ENCODE results near the gene ZSWIM2.
"Not testable (repeated sequence)": the region's sequence is repeated elsewhere in the genome, so short reads cannot be mapped to it uniquely, and the experiment has no call there.

ZSWIM2 gene

DNA sequence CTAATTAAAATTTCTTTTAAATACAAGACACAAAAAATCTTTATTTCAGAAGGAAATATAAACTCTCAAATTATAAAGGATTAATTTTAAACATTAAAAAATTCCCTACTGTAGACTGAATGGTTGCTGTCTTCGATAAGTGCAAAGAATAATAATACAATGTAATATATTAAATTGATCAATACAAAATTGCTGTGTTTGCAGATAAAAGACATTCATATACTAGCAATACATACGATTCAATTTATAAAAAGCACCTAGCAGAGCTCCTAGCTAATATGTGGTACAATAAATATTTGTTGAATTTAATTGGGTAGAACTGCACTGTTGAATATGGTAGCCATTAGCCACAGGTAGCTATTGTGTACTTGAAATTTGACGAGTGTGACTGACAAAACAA lies 6.6 kb downstream of the ZSWIM2 start:
- in situ Hi-C loops (cut with MboI; ENCODE audit: low sequenced_read_pairs) = no loop called here

DNA sequence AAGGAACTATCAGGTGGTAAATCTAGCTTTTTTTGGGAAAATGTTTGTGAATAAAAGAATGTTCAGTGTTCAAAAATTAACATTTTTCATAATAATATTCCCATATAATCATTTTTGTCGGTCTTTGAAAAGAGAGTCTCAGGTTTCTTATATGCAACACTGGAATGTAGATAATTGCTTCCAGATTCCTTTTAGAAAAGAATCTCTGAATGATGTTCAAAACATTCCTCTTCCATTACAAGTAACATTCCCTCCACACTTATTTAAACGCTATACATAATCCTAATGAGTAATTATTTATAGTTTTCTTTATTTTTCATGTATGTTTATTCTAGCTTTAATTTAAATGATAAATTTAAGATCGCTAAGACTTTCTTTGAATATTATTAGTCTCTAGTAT lies 7.0 kb downstream of the ZSWIM2 start:
- in situ Hi-C loops (cut with MboI; ENCODE audit: low sequenced_read_pairs) = no loop called here

DNA sequence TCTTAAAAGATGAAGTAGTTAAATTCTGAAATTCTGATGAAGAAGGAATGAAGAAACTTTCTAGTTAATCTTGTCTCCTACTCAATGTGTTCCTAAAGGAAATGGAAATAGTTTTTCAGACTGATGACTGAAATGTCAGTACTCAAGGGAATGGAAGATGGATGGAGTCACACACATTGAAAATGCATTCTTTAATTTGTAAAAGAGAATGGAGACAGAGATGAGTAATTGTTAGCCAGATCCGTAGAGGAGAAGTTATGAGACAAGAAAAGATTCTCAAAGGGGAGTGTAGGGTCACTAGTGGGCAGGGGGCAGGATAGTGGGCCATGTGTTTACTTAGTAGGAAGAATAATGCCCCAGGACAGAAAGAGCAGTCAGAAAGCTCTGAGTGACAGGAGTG lies 13.3 kb downstream of the ZSWIM2 start:
- in situ Hi-C loops (cut with MboI; ENCODE audit: low sequenced_read_pairs) = no loop called here

DNA sequence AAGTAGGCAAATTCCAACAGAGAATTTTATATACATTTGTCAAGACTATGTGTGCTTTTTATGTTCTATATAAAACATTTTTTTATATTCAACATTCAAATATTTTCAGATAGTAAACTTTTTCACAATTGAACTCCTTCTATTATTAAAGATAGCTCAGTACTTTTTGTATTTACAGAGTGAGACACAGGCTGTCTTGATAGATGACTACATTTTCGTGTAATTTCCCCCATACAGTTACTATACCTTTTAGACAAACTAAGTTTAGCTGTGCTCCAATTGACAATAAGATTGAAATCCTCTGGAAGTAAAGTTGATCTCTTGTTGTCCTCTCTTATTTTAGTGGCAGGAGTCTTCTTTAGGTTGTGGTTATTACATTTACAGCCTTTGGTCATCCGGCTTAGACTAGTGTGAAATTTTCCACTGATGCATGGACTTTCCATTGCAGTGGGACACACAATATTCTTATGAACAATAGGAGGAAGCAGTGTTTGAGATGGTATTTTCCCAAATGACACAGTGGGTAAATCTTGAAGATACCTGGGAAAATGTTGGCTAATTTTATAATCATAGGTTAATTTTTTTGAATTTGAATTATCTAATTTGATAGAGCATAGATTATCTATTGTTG lies 21.0 kb downstream of the ZSWIM2 start:
- in situ Hi-C loops (cut with MboI; ENCODE audit: low sequenced_read_pairs) = no loop called here

DNA sequence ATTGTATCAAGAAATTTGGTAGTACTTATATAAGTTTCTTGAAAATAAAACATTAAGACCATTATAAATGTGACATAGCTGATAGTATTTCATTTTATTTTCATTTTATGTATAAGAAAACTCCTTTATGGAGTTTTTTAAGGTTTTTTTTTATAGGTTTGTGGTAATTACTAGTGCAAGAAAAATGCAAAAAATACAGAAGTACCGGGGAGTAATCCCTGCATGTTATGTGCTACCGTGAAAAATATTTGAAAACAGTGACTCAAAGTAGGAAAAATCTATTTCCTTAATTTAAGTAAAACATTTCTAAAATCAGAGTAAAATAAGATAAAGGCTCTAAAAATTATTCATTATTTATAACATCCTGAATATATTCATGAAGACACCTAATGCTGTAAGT lies 21.6 kb downstream of the ZSWIM2 start:
- in situ Hi-C loops (cut with MboI; ENCODE audit: low sequenced_read_pairs) = no loop called here

DNA sequence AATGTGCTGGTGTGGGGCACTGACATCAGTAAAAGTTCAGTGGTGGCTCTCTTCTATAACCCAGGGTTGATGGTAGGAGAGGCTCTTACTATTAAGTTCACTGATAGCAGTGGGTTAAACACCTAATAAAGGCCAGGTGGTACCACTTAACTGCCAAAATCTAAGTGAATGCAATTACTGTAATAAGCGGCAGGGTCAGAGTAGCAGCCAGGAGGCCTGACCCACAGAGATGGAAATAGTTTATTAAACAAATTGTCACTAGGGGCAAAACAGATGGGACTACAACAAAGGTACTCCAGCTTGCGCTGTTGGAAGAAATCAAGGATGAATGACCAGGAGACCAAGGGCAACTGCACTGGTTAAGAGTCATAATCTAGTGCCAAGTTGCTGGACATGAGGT lies 26.6 kb downstream of the ZSWIM2 start:
- in situ Hi-C loops (cut with MboI; ENCODE audit: low sequenced_read_pairs) = no loop called here

DNA sequence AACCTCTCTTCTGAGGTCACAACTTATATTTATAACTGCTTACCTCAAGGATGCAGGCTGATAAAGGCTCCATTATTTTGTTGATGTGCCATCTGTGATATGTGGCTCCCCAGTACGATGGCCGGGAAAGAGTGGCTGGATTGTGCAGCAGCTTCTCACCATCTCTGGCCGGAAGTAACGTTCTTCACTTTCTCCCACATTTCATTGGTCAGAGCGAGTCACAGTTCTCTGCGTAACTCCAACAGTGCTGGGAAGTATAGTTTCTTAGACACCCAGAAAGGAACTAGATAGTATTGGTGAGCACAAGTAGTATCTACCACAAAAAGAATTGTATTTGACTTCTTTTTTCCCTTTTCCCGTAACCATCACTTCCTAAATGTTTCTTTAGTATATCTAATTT lies 28.7 kb downstream of the ZSWIM2 start:
- in situ Hi-C loops (cut with MboI; ENCODE audit: low sequenced_read_pairs) = no loop called here

DNA sequence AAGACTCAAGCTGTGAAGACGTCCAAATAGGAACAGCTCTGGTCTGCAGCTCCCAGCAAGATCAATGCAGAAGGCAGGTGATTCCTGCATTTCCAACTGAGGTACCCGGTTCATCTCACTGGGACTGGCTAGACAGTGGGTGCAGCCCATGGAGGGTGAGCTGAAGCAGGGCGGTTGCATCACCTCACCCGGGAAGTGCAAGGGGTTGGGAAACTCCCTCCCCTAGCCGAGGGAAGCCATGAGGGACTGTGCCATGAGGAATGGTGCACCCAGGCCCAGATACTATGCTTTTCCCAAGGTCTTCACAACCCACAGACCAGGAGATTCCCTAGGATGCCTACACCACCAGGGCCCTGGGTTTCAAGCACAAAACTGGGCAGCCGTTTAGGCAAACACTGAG lies 37.2 kb downstream of the ZSWIM2 start:
- in situ Hi-C loops (cut with MboI; ENCODE audit: low sequenced_read_pairs) = not testable (repeated sequence)

DNA sequence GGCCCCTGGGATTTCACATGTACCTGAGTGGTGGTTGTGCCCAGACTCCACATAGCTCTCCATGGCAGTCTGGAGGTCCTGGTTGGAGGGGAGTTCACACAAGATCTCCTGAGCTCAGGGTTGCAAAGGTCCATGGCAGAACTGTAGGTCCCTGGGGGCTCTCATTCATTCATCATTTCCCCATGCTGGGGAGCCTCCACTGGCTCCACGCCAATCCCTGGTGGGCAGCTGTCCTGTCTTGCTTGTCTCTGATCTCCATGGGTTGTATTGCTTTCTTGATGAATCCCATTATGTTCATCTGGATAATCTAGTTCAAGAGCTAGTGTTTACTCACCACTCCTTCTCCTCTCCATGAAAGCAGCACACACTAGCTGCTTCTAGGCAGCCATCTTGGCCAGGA lies 42.4 kb downstream of the ZSWIM2 start:
- in situ Hi-C loops (cut with MboI; ENCODE audit: low sequenced_read_pairs) = no loop called here

GRCh38 chr2:186798604-186799003 lies 50.4 kb downstream of the ZSWIM2 start:
- in situ Hi-C loops (cut with MboI; ENCODE audit: low sequenced_read_pairs) = not testable (repeated sequence)

DNA sequence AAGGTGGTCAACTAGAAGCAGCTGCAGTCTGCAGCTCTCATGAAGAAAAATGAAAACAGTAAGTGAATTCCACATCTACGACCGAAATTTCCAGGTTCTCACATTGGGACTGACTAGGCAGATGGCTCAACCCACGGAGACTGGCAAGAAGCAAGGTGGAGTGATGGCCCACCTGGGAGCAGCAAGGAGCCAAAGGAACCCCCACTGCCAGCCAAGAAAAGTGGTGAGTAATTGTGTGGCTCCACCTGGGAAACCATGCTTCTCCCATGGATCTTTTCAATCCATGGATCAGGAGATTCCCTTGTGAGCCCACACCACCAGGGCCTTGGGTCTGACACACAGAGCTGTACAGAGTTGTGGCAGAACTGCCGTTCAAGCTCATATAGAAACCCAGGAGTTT lies 64.0 kb downstream of the ZSWIM2 start:
- in situ Hi-C loops (cut with MboI; ENCODE audit: low sequenced_read_pairs) = no loop called here

GRCh38 chr2:186783254-186783653 lies 65.7 kb downstream of the ZSWIM2 start:
- in situ Hi-C loops (cut with MboI; ENCODE audit: low sequenced_read_pairs) = no loop called here

DNA sequence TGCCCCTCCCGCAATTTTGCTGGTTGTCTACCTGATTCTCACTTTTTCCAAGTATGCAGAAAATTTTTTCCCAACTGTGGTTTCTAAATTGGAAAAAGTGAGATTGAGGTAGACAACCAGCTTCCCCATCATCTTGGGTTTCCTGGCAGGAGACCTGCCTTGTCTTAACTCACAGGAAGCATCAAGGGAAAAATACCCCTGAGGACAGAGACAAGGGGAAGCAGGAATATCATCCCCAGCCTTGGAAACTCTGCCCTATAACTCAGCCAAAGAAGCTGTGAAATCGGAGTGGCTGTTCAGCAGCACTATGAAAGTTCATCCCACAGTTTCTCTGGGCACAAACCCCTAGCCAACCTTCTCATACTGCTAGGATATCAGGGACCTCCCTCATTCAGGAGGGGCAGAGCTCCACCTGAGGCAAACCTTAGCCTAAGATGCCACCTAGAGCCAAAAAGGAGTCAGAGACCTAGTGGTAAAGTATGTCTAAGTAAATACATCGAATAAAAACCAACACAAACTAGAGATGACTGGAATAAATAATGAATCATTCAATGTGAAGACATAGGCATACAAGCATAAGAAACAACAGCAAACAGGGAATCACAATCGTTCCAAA lies 68.2 kb downstream of the ZSWIM2 start:
- in situ Hi-C loops (cut with MboI; ENCODE audit: low sequenced_read_pairs) = no loop called here

Data from HL-60/S4 treated with retinoic acid at 250 ng/mL for 4 days and 3 days (cell line).